GM12875 (cell line): ENCODE data around the gene SPRED1.

Source experiments
- H3K4me3 ChIP-seq: one replicate; pipeline ENCODE4 v1.5.1; 2011; ENCODE audit warnings: low read depth, low read length, control low read depth
- CTCF ChIP-seq: IDR thresholded peaks from 2 replicates; pipeline ENCODE4 v1.5.1; 2011; ENCODE audit warnings: low read depth, mild to moderate bottlenecking, control low read depth, inconsistent platforms, low read length, moderate library complexity, borderline replicate concordance; ENCODE audit not compliant: insufficient read depth

The SPRED1 gene

GRCh38 chr15:38217788-38218609 is 34.6 kb upstream of the SPRED1 start:
- no peak overlapping the region for H3K4me3 ChIP-seq
- no peak for TF ChIP-seq CTCF

- no peak for TF ChIP-seq CTCF
- no peak overlapping the region for H3K4me3 ChIP-seq
Measured at GRCh38 chr15:38220606-38221273, 31.9 kb upstream of the SPRED1 start.

- no peak overlapping the region for H3K4me3 ChIP-seq
- TF ChIP-seq CTCF = no peak
Measured at GRCh38 chr15:38224486-38224885, 28.1 kb upstream of the SPRED1 start.

GRCh38 chr15:38225381-38225780 is 27.3 kb upstream of the SPRED1 start:
- TF ChIP-seq CTCF = no peak

GRCh38 chr15:38226608-38227266 is 25.9 kb upstream of the SPRED1 start:
- no peak overlapping the region for H3K4me3 ChIP-seq
- no peak for TF ChIP-seq CTCF

More at GRCh38 chr15:38225381-38225780, 27.3 kb upstream of the SPRED1 start:
- H3K4me3 ChIP-seq = no peak overlapping the region

- no peak for TF ChIP-seq CTCF
- no peak overlapping the region for H3K4me3 ChIP-seq
Measured at GRCh38 chr15:38227941-38228340, 24.7 kb upstream of the SPRED1 start.
